Osteocyte (in vitro differentiated cells): Measurements from ENCODE around the gene ZNF217. TPM values are rescaled to one million over a fixed set of nuclear protein-coding genes. Genes with fewer than 3 reads are reported as not detected.
"Not testable (repeated sequence)": the region's sequence is repeated elsewhere in the genome, so short reads cannot be mapped to it uniquely, and the experiment has no call there.

ENCODE experiments used
- DNase-seq: peaks from one replicate; pipeline ENCODE4 v3.0.0; 2021; ENCODE audit warnings: mixed read lengths; ENCODE audit not compliant: unreplicated experiment; ENCODE audit errors: extremely low spot score
- H3K27ac Mint-ChIP-seq: one replicate; pipeline ENCODE4 v1.8.0; 2021; ENCODE audit warnings: mild to moderate bottlenecking, mixed read lengths; ENCODE audit not compliant: unreplicated experiment
- H3K27me3 Mint-ChIP-seq: one replicate; pipeline ENCODE4 v1.8.0; 2021; ENCODE audit warnings: mixed read lengths; ENCODE audit not compliant: unreplicated experiment
- H3K36me3 Mint-ChIP-seq: one replicate; pipeline ENCODE4 v1.8.0; 2021; ENCODE audit warnings: mixed read lengths; ENCODE audit not compliant: unreplicated experiment
- H3K4me1 Mint-ChIP-seq: one replicate; pipeline ENCODE4 v1.8.0; 2021; ENCODE audit warnings: mixed read lengths; ENCODE audit not compliant: unreplicated experiment
- H3K4me3 Mint-ChIP-seq: one replicate; pipeline ENCODE4 v1.8.0; 2021; ENCODE audit warnings: mild to moderate bottlenecking, moderate library complexity, mixed read lengths; ENCODE audit not compliant: unreplicated experiment
- H3K9me3 Mint-ChIP-seq: one replicate; pipeline ENCODE4 v1.8.0; 2021; ENCODE audit warnings: mixed read lengths; ENCODE audit not compliant: unreplicated experiment
- total RNA-seq: library from RNA; stranded (reverse); gene quantifications from 2 replicates; pipeline ENCODE4 v1.2.1, GENCODE V29; 2021
- TF ChIP-seq, protein P1 (sequence below): fragments of 200-600 bp; sonication (generic); IDR thresholded peaks from 2 replicates; pipeline ENCODE4 v1.5.0; 2021; ENCODE audit warnings: antibody characterized with exemption, mild to moderate bottlenecking, moderate library complexity

Gene ZNF217
- total RNA-seq, 1 donor from 2014 or later, result 44.3 TPM

DNA sequence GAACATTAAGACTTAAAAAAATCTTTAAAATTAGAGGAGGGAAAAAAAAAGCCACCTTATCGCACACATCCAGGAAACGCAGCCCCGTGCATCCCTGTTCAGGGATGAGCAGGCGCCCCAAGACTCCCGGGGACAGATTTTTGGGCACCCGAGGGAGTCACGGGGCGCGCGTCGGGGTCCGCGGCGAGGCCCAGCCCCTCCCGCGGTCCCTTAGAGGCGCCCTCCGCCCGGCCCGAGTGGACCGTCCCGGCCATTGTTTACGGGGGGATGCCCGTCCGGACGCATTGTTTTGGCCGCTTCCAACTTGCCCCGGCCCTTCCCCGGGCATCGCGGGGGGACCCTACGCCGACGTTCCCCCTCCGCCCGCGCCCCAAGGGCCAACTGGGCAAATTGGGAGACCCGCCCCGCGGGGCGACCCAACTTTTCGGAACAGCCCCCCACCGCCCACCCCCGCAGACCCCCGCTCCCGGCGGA, 610 bp downstream of the ZNF217 start:
- Mint-ChIP-seq H3K9me3 (no peaks in the 10 kb centered on the region), H3K27me3 (no peaks in the 10 kb centered on the region), H3K4me3 (peak overlapping the region; percentile 88), H3K36me3 (no peaks in the 10 kb centered on the region), H3K27ac (peak overlapping the region; percentile 99), H3K4me1 (peaks cover 61% of the 10 kb centered on the region)
- TF ChIP-seq, protein P1, sequence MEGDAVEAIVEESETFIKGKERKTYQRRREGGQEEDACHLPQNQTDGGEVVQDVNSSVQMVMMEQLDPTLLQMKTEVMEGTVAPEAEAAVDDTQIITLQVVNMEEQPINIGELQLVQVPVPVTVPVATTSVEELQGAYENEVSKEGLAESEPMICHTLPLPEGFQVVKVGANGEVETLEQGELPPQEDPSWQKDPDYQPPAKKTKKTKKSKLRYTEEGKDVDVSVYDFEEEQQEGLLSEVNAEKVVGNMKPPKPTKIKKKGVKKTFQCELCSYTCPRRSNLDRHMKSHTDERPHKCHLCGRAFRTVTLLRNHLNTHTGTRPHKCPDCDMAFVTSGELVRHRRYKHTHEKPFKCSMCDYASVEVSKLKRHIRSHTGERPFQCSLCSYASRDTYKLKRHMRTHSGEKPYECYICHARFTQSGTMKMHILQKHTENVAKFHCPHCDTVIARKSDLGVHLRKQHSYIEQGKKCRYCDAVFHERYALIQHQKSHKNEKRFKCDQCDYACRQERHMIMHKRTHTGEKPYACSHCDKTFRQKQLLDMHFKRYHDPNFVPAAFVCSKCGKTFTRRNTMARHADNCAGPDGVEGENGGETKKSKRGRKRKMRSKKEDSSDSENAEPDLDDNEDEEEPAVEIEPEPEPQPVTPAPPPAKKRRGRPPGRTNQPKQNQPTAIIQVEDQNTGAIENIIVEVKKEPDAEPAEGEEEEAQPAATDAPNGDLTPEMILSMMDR, result no peak
- peak; percentile 82 for DNase-seq

GRCh38 chr20:53592454-53592991, 1.1 kb downstream of the ZNF217 start:
- peak overlapping the region; percentile 88 for H3K4me3 Mint-ChIP-seq
- not testable (repeated sequence) for H3K27me3 Mint-ChIP-seq, H3K9me3 Mint-ChIP-seq, H3K36me3 Mint-ChIP-seq
- peaks cover 60% of the 10 kb centered on the region for H3K4me1 Mint-ChIP-seq
- peak; percentile 87 for DNase-seq
- H3K27ac Mint-ChIP-seq, result peak overlapping the region; percentile 99

DNA sequence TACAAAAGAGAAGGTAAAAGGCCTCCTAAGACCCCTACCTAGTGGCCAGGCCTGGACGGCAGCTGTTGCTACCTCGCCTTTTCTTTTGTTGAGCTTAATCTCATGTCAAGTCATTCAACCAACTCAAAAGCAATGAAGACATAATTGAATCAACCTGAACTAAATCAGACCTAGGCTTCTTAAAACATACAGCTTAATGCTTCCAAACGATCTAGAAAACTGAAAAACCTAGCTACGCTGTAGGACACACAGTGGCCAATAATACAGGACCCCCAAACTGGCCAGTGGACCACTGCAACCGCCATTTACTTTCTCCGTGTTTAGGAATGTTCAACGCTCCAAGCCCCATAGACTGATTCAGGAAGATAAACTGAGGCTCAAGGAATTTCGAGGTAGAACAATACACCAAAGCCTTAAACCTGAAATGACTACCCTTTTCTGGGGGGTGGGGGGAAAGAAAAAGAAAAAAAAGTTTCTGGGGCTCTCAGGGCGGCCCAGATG, 1.6 kb downstream of the ZNF217 start:
- H3K36me3 Mint-ChIP-seq, H3K9me3 Mint-ChIP-seq, DNase-seq, H3K27me3 Mint-ChIP-seq: not testable (repeated sequence)
- Mint-ChIP-seq H3K4me1 (peaks cover 62% of the 10 kb centered on the region), H3K4me3 (peak overlapping the region; percentile 88), H3K27ac (peak overlapping the region; percentile 99)

GRCh38 chr20:53591206-53591741, 2.4 kb downstream of the ZNF217 start:
- H3K36me3 Mint-ChIP-seq, DNase-seq, H3K27me3 Mint-ChIP-seq, H3K9me3 Mint-ChIP-seq: not testable (repeated sequence)
- Mint-ChIP-seq H3K27ac (peak overlapping the region; percentile 99), H3K4me3 (peak overlapping the region; percentile 88), H3K4me1 (peaks cover 62% of the 10 kb centered on the region)

DNA sequence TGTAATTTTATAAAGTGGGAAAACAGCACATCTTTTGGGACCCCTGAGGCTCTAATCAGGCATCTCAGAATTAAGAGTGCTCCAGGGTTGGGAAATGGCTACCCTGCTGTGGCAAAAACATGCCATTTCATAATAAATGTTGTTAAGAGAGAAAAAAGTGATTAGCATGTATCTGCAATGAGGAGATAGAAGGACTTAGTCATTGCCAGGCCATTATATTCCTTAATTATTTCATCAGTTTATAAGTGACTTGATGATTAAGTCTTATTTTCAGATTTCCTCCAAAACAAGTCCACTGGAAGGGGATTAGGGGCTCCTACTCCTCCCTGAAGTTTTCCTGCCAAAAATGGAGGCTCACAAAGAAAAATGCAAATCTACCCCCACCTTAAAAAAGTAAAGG, 3.0 kb downstream of the ZNF217 start:
- Mint-ChIP-seq H3K4me3 (peak overlapping the region; percentile 88), H3K27ac (peak overlapping the region; percentile 99), H3K4me1 (peaks cover 62% of the 10 kb centered on the region)
- H3K9me3 Mint-ChIP-seq, DNase-seq, H3K27me3 Mint-ChIP-seq, H3K36me3 Mint-ChIP-seq: not testable (repeated sequence)

GRCh38 chr20:53590122-53590521, 3.5 kb downstream of the ZNF217 start:
- Mint-ChIP-seq H3K4me1 (peaks cover 64% of the 10 kb centered on the region), H3K4me3 (peak overlapping the region; percentile 88), H3K27ac (peak overlapping the region; percentile 99)
- not testable (repeated sequence) for H3K9me3 Mint-ChIP-seq, H3K27me3 Mint-ChIP-seq, H3K36me3 Mint-ChIP-seq, DNase-seq

DNA sequence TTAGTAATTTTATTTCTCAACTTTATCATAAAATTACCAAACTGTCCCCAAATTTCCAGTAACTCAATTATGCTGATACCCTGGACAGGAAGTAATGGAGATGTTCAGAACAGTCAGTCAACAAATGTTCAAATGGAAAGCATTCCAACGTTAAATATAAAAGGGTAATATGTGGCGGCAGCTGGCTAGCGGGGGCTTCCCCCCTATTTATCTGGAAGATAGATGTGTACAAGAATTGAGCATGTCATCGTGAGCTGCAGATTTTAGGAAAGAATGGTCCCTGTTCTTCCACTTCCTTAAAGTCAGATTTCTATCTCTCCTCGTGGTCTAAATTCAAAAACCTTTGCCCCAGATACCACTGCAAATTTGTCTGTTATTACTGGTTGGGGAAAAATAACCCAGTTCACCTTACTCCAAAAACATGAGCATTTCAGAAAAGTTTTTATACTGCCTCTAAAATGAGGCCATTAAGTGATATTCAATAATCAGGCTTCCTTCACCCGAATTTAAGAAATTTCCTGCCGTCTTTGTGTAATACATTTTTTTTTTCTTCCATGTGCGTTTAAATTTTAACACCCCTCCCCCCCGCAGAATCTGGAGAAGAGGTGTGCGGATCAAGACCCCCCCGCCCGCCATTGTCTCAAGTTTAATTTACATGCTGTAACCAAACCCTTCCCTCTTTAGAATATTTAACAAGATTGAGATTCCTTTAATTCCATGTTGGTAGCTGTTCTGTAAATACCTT, 4.1 kb downstream of the ZNF217 start:
- Mint-ChIP-seq H3K4me1 (peaks cover 64% of the 10 kb centered on the region), H3K27ac (peak overlapping the region; percentile 99), H3K4me3 (peak overlapping the region; percentile 88)
- not testable (repeated sequence) for H3K9me3 Mint-ChIP-seq, DNase-seq, H3K27me3 Mint-ChIP-seq, H3K36me3 Mint-ChIP-seq

DNA sequence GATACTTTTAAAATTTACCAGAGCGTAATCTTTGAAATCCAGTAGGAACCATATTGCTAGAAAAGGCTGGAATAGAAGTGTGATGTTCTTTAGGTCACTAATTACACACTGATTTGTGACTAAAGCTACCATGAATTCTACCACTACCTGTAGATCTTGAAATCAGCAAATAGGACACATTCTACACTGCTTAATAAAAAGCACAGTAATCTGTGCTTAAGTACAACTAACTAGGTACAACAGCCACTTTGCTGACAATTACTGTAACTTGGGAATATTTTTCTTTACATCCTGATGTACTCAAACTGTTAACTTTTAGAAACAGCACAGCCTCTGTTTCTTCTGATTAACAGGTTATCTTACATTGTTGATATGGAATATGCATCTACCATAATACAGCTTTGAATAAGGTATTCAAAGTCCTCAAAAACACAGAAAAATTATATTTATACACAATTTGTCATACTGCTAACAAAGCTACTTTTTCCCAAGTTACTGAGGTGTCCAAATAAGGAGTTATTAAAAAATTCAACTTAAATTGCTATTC, 6.4 kb downstream of the ZNF217 start:
- Mint-ChIP-seq H3K4me1 (peaks cover 85% of the 10 kb centered on the region), H3K27ac (peak overlapping the region; percentile 88), H3K36me3 (peaks cover 11% of the 10 kb centered on the region)
- not testable (repeated sequence) for DNase-seq, H3K27me3 Mint-ChIP-seq, H3K9me3 Mint-ChIP-seq, H3K4me3 Mint-ChIP-seq
